Activated CD8-positive, alpha-beta memory T cell treated with anti-CD3 and anti-CD28 coated beads for 24 hours (primary cell): Measurements from ENCODE around the gene CACNA1E.

Source experiments
- DNase-seq: peaks from one replicate; pipeline ENCODE4 v3.0.0-alpha.2; 2020

Gene CACNA1E

GRCh38 chr1:181714428-181714827 is 231.1 kb downstream of the CACNA1E start:
- DNase-seq, result no peak

GRCh38 chr1:181718034-181718433 is 234.7 kb downstream of the CACNA1E start:
- no peak for DNase-seq

GRCh38 chr1:181726320-181727012 is 243.1 kb downstream of the CACNA1E start:
- no peak for DNase-seq

GRCh38 chr1:181730606-181731005 is 247.3 kb downstream of the CACNA1E start:
- no peak for DNase-seq

GRCh38 chr1:181732218-181732990 is 249.1 kb downstream of the CACNA1E start:
- DNase-seq, result no peak

GRCh38 chr1:181733486-181733885 is 250.2 kb downstream of the CACNA1E start:
- DNase-seq, result no peak

- DNase-seq, result no peak
Measured at GRCh38 chr1:181737056-181737455, 253.7 kb downstream of the CACNA1E start.

GRCh38 chr1:181739214-181739613 is 255.9 kb downstream of the CACNA1E start:
- no peak for DNase-seq

- DNase-seq, result no peak
Measured at GRCh38 chr1:181742426-181742825, 259.1 kb downstream of the CACNA1E start.

GRCh38 chr1:181743878-181744312 is 260.6 kb downstream of the CACNA1E start:
- no peak for DNase-seq

GRCh38 chr1:181746224-181746623 is 262.9 kb downstream of the CACNA1E start:
- DNase-seq, result no peak

GRCh38 chr1:181748013-181748412 is 264.7 kb downstream of the CACNA1E start:
- no peak for DNase-seq

GRCh38 chr1:181754103-181754502 is 270.8 kb downstream of the CACNA1E start:
- DNase-seq, result no peak

GRCh38 chr1:181759481-181759880 is 276.2 kb downstream of the CACNA1E start:
- no peak for DNase-seq

- DNase-seq, result no peak
Measured at GRCh38 chr1:181763736-181764135, 280.4 kb downstream of the CACNA1E start.

GRCh38 chr1:181765451-181766026 is 282.2 kb downstream of the CACNA1E start:
- DNase-seq, result no peak

GRCh38 chr1:181767001-181767708 is 283.8 kb downstream of the CACNA1E start:
- DNase-seq, result no peak

GRCh38 chr1:181768211-181768929 is 285.1 kb downstream of the CACNA1E start:
- no peak for DNase-seq

- no peak for DNase-seq
Measured at GRCh38 chr1:181768930-181769280, 285.6 kb downstream of the CACNA1E start.

- no peak for DNase-seq
Measured at GRCh38 chr1:181769846-181770245, 286.5 kb downstream of the CACNA1E start.

- no peak for DNase-seq
Measured at GRCh38 chr1:181772714-181773113, 289.4 kb downstream of the CACNA1E start.

GRCh38 chr1:181776044-181776443 is 292.7 kb downstream of the CACNA1E start:
- DNase-seq, result no peak

- DNase-seq, result no peak
Measured at GRCh38 chr1:181777286-181777685, 294.0 kb downstream of the CACNA1E start.
